NCI-H128 (cell line): Measurements from ENCODE around the gene PRRX2.
"Not testable (repeated sequence)": the region's sequence is repeated elsewhere in the genome, so short reads cannot be mapped to it uniquely, and the experiment has no call there.

Experiments
- DNase-seq: peaks from one replicate; lab custom pipeline; 2025; ENCODE audit not compliant: unreplicated experiment; lab: John Stamatoyannopoulos, UW

Gene PRRX2

DNA sequence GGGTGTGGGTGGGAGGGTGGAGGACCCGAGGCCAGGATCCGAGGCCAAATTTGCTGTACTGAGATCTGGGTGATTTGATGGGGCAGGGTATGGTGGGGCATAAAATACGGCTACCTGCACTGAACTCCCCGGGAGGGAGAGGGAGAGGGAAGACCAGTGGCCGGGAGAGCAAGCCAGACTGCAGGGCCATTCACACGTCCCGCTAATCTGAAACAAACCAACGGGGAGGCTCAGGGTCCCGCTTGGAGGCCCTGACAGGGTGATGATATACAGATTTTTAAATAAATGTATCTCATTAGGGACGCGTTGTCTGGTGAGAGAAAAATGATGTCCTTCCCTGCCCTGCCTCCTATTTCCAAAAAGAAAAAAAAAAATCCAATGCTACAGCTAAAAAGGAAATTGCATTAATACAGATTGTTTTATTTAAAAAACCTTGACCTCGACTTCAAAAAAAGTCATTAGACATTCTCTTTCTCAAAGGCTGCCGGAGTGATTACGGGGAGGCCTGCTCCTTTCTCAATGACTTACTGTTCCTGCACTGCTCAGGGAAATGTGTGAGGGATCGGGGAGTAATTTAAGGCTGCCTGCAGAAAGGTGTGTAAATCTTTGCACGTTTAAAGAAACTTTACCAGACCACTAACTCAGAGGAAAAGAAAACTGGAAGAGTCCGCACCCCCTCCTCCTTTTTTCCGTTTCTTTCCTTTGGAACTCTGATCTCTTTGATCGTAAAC lies 11.5 kb upstream of the PRRX2 start:
- no peak for DNase-seq

GRCh38 chr9:129654554-129655040 lies 10.8 kb upstream of the PRRX2 start:
- no peak for DNase-seq

DNA sequence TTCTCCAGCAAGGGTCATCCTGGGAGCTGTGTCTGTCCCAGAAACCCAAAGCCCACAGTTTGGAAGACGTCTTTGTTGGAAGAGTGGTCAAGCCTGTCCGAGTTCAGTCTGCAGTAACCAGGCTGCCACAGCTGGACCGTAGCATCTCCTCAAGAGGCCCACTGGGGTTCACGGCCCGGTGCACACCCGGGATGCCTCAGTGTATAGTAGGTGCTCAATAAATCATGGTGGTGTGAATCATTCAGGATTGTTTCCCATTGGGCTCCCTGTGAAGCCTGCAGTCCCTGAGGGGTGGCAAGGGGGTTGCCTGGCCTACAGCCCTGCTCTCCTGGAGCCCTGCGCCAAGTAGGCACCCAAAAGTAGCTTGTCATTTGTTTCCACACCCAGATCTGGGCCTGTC lies 10.3 kb upstream of the PRRX2 start:
- no peak for DNase-seq

- no peak for DNase-seq
Observed at GRCh38 chr9:129655696-129656095, 9.8 kb upstream of the PRRX2 start.

GRCh38 chr9:129656795-129657390 lies 8.6 kb upstream of the PRRX2 start:
- DNase-seq: no peak

GRCh38 chr9:129661029-129661428 lies 4.4 kb upstream of the PRRX2 start:
- DNase-seq: no peak

GRCh38 chr9:129662239-129662638 lies 3.2 kb upstream of the PRRX2 start:
- not testable (repeated sequence) for DNase-seq

DNA sequence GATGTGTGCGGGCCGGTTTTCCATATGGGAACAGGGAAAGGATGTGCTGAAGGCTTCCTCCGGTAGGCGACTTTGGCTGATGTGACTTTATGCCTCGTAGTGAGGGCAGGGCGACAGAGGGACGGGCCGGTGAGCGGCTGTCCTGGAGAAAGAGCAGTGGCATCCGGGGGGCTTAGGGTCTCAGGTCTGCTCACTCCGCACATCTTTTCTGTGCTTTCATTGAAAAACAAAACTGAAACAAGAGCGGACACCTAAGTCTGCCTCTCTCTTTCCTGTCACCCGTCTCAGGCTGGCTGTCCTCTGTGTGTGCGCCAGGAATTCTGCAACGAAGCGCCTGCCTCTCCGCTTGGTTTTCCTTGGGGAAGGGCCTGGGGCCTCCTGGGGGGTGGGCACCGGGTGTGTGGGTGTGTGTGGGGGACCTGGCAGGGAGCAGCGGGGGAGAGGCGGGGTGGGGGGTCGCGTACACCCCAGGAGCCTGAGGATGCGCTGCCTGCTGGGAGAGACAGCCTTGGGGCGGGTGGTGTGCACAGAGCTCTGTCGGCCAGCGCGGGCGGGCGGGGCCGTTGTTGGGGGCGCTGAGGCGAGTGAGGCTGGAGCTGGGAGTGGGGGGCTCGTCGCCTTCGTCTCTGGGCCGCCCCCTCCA lies 580 bp upstream of the PRRX2 start:
- no peak for DNase-seq

DNA sequence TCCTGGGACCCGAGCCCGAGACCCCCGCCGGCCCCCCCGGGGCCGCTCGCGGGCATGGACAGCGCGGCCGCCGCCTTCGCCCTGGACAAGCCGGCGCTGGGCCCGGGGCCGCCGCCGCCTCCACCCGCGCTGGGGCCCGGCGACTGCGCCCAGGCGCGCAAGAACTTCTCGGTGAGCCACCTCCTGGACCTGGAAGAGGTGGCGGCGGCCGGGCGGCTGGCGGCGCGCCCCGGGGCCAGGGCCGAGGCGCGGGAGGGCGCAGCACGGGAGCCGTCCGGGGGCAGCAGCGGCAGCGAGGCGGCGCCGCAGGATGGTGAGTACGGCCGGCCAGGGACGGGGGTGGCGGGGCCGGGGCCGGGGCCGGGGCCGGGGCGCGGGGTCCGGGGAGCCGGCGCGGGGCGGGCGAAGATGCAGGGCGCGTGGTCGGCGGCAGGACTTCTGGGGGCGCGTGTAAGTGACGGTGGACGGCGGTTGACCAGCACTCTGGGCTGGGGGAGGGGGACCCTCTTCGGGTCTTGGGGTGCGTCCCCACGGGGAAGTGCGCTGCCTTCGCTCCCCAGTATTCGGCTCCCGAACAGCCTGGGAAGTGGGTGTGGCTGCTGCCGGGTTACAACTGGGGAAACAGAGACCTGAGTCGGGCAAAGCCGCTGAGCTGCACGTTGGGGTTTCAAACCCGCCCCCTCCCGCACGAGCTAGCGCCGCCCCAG lies 520 bp downstream of the PRRX2 start:
- DNase-seq: no peak

- no peak for DNase-seq
Observed at GRCh38 chr9:129666575-129666974, 1.1 kb downstream of the PRRX2 start.

- no peak for DNase-seq
Observed at GRCh38 chr9:129667378-129667777, 1.9 kb downstream of the PRRX2 start.

GRCh38 chr9:129667850-129668249 lies 2.4 kb downstream of the PRRX2 start:
- DNase-seq: no peak

GRCh38 chr9:129669141-129669718 lies 3.8 kb downstream of the PRRX2 start:
- DNase-seq: no peak

GRCh38 chr9:129669946-129670345 lies 4.5 kb downstream of the PRRX2 start:
- DNase-seq: no peak

- no peak for DNase-seq
Observed at GRCh38 chr9:129671065-129671464, 5.6 kb downstream of the PRRX2 start.

- no peak for DNase-seq
Observed at GRCh38 chr9:129671519-129671918, 6.1 kb downstream of the PRRX2 start.

GRCh38 chr9:129672702-129673101 lies 7.3 kb downstream of the PRRX2 start:
- no peak for DNase-seq

DNA sequence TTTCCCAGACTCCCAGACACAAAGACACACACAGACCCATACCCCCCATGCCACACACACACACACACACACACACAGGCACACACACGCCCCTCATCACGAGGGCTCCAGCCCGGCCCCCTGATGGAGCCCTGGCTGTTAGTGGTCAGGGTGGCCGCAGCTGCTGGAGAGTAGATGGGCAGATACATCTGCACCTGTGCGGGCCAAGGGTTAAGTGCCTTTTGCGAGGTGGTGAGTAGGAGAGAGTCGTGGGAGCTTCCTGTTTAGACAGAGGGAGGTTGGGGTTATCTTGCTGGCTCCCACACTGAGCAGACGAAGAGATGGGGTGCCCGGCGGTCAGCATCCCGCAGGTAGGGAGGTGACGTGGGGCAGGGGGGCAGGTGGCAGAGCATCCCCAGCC lies 8.2 kb downstream of the PRRX2 start:
- DNase-seq: no peak

DNA sequence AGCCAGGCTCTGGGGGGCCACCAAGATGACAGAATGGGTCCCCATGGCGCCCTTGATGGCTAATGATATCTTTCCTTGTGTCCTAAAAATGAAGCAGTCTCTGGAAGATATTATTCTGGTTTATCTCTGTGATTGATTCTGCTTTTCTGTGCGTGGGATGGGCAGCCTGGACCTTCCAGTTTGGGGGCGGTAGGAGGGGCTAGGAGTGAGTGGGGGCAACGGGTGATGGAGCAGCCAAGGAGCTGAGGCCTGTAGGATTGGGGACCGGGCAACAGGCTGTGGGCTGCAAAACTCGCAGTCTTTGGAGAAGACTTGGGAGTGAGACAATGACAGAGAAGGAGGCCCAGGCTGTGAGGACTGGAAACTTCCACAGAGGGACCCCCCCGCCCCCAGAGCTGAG lies 8.8 kb downstream of the PRRX2 start:
- DNase-seq: no peak

GRCh38 chr9:129675620-129676019 lies 10.2 kb downstream of the PRRX2 start:
- DNase-seq: no peak

- DNase-seq: no peak
Observed at GRCh38 chr9:129676287-129676686, 10.8 kb downstream of the PRRX2 start.
